Measurements from ENCODE around the gene RABGAP1L.
"Not testable (repeated sequence)": the region's sequence is repeated elsewhere in the genome, so short reads cannot be mapped to it uniquely, and the experiment has no call there.

The RABGAP1L gene

DNA sequence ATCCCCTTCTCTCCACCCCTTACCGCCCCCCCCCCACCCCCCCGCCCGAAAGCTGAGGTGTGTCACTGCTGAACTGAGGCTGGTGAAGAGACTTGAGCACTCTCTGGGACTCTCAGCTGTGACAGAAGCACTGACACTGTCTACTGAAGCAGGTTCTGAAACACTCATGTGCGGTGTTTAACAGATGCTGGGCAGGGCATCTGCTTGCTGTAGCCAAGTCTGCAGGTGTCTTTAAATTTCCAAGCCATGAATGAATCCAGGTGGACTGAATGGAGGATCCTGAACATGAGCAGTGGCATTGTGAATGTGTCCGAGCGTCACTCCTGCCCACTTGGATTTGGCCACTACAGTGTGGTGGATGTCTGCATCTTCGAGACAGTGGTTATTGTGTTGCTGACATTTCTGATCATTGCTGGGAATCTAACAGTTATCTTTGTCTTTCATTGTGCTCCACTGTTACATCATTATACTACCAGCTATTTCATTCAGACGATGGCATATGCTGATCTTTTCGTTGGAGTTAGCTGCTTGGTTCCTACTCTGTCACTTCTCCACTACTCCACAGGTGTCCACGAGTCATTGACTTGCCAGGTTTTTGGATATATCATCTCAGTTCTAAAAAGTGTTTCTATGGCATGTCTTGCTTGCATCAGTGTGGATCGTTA, 288.7 kb downstream of the RABGAP1L start, which contains the start of gene GPR52:
GPR52 (plus strand) TSS at position 99 of the 665 bp plus-strand sequence; CDS start at position 247, 148 bp downstream.
- DNase-seq (ENCODE audit: low read depth): no peak

DNA sequence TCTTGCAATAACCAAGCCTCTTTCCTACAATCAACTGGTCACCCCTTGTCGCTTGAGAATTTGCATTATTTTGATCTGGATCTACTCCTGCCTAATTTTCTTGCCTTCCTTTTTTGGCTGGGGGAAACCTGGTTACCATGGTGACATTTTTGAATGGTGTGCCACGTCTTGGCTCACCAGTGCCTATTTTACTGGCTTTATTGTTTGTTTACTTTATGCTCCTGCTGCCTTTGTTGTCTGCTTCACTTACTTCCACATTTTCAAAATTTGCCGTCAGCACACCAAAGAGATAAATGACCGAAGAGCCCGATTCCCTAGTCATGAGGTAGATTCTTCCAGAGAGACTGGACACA, 289.2 kb downstream of the RABGAP1L start:
- no peak for DNase-seq (ENCODE audit: low read depth)

DNA sequence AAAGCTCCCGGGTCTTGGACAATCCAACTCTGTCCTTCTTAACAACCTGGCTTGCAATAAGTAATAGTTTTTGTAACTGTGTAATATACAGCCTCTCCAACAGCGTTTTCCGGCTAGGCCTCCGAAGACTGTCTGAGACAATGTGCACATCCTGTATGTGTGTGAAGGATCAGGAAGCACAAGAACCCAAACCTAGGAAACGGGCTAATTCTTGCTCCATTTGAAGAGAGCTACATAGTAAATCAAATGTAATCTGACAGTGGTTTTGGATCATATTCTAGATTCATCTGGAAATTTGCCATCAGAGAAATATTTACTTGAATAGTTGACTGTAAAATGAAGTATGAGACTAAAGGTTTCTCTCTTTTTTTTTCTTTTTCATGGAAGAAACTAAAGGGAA, 289.7 kb downstream of the RABGAP1L start:
- DNase-seq (ENCODE audit: low read depth): no peak

DNA sequence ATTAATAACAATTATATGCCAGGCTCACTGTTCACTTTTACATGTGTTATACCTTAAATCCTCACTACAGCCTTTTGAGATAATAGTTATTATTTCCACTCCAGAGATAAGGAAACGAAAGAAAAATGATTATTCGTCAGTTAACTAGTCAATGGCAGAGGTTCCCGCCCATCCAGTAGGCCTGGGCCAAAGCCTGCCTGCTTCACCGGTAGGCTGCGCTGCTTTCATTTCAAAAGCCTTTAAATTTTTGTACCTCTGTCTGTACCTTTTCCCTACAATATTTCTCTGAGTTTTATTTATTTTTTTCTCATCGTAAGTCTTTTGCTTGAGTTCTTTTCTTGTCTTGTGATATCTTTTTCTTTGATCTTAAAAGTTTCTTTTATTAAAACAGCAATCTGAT, 292.1 kb downstream of the RABGAP1L start:
- DNase-seq (ENCODE audit: low read depth): no peak

DNA sequence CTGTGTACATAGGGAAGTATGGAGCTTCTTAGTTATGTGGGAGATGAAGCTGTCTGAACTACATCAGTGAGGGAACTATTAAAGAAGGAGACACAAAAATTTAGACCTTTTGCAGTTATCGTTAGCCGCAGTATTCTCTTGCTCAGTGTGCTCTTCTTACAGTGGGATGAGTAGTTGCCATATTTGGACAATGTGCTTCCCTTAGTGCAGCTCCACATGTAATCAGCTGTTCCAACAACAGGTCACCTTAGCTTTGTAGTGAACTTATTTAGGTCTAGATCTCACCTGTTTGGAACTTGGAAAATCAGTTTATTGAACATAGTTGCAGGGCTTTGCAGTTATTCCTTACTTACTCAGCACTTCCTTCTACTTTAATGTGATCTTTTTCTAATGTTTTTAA, 306.5 kb downstream of the RABGAP1L start:
- no peak for DNase-seq (ENCODE audit: low read depth)

DNA sequence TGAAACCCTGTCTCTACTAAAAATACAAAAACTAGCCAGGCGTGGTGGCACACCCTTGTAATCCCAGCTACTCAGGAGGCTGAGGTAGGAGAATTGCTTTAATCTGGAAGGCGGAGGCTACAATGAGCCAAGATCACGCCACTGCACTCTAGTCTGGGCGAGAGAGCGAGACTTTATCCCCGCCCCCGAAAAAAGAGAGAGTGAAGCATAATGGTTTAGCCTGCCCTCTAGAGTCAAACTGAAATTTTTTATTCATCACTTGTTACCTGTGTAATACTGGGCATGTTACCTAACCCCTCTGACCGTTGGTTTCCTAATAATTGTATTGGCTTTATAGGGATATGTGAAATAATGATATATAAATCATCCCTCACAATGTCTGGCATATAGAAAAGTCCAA, 307.3 kb downstream of the RABGAP1L start:
- DNase-seq (ENCODE audit: low read depth): no peak

DNA sequence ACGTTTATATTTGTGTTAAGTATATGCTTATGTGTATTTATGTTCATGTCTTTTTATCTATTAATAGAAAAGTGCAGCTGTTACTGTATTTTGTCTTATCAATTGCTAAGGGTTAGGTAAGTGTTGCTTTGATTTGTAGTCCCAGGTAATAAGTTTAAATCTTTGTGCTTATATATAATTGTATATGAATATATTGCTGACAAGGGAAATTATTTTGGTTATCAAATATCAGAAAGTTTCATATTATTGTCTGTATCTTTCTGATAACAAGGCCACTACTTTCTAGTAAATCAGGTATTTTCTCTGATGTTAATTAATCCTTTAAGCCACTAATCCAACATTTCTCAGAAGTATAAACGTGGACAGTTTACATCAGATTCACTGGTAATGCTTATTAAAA, 309.7 kb downstream of the RABGAP1L start:
- no peak for DNase-seq (ENCODE audit: low read depth)

DNA sequence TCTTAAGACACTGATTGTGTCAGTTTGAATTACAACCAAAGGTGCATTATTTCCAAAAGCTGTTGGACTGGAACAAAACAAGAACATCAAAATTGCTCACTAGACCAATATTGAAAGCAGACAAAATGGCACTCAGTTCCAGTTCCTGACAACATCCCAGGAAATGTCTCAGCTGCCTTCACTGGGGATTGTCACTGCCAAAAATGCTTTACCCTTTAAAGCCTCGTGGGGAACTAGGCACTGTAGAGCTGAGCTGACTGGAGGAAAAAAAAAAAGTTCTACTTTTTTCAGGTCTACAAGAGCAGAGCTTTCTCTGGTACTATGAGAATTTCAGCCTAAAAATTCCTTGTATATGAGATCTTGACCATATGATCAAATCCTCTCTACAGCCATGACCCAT, 310.4 kb downstream of the RABGAP1L start:
- no peak for DNase-seq (ENCODE audit: low read depth)

DNA sequence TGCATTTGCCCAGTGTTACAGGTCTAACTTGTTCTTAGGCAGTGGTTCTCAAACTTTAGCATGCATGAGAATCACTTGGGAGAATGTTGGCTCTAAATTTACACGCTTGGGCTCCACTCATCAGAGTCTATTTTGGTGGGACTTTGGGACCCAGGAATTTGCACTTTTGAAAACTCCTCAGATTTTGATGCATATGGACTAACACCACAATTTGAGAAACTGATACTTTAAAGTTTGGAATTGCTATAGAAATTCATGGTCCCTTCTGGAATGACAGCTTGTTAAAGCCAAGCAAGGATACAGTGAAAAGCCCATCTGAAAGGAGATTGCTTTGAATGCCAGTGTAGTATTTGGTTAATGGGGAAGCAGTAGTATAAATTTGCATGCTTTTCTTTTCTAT, 320.0 kb downstream of the RABGAP1L start:
- no peak for DNase-seq (ENCODE audit: low read depth)

DNA sequence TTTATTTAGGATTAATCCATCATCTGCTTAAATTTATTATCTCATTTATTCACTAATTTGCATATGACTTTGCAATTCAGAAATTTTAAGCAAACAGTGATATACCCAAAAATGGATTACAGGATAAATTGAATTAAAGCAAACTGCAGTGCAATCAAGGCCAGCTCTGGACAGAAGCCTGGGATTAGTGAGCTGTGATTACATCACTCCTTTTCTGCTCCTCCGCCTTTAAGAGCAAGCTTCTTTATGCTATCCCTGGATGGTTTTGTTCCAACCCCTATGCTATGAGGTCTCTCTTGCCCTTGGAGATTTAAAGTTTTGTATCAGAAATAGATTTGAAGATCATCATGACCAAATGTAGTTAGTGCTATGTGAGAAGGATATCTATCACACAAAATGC, 321.0 kb downstream of the RABGAP1L start:
- no peak for DNase-seq (ENCODE audit: low read depth)

DNA sequence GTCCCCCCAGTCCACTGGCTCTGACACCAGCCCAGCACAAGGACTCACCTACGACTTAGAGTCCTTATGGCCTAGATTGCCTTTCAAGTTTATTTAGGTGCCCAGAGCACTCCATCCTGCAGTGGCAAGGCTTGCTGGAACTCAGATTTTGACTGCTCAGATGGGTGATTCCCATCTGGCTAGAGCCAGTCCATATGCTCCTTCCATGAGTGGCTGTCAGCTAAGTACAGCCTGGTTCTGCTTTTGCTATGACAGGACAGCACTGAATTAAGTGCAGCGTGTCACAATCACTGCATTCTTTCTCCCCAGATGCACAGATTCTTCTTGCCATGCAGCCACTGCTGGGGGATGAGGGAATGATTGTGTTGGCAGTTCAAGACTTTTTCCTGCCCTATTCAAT, 332.3 kb downstream of the RABGAP1L start:
- no peak for DNase-seq (ENCODE audit: low read depth)

DNA sequence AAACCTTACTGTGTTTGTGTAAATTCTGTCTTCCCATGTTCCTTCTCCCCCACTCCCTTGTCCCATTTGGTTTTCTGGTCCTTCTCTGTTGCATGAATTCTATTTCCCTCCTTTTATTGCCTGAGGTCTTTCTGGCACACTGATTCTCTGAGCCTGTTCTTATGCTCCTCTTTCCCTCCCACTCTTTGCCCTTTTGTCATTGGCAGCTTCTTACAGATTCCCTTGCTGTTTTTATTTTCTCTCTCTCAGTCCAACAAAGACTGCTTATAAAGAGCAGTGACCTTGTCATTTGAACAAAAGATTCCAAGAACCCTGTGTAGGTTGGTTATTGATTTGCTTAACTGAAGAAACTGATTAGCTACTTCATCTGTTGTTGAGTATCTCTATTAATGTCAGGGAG, 338.2 kb downstream of the RABGAP1L start:
- DNase-seq (ENCODE audit: low read depth): no peak

DNA sequence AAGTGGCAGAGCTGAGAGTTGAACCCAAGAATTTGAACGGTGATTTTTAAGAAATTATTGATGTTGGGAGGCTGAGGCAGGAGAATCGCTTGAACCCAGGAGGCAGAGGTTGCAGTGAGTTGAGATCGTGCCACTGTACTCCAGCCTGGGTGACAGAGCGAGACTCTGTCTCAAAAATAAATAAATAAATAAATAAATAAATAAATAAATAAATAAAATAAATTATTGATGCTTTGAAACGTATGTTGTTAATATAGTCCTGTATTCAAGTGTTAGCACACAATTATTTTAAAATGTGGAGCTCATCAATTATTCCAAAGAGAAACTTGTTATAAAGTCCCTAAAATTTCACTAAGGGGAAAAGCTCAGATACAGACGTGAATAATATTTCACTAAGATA, 357.4 kb downstream of the RABGAP1L start:
- DNase-seq (ENCODE audit: low read depth): not testable (repeated sequence)

DNA sequence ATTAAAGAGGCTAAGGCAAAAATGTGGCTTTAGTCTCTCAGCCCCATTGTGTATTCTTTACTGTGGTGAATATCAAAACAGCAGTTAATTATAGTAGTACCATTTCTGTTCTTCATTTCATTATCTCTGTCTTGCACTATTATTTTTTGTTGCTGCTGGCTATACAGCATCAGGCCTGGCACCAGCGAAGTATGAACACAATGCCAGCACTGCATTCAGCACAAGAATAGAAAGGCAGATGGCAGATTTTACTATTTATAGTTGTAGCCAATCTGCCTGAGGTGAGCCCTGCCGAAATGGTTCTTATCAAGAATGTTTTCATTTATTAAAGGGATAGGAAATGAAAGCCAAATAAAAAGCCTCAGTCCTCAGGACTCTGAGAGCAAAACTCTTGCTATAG, 360.5 kb downstream of the RABGAP1L start:
- no peak for DNase-seq (ENCODE audit: low read depth)

DNA sequence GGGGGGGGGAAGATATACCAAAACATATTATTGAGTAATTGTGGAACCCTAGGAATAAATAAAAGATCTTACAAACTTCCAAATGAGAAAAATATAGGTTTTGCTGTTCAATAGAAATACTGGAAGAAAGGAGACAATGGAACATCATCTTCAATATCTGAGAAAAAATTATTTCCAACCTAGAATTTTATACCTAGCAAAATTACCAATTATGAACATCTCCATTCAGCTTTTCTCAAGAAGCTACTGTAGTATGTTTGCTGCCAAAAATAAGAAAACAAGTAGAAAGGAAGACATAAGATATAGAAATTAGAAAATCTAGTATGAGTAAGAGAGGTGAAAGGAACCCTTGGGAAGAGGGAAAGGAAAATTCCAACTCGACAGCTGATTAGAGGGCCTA, 372.4 kb downstream of the RABGAP1L start:
- DNase-seq (ENCODE audit: low read depth): no peak

DNA sequence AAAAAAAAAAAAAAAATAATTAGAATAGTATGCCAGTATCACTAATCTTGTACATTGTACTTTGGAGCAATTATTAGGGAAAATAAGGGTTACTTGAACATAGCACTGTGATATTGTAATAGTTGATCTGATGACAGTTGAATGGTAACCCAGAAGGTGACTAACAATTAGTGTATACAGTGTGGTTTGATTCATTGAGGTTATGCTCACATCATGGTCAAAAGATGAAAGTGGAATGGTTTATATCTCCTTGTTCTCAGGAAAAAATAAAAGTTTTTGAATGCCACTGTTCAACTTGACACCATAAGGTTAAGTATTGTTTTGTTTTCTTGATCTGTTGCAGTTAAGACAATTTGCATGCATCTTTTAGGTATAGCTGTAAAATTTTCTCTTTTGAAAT, 375.5 kb downstream of the RABGAP1L start:
- DNase-seq (ENCODE audit: low read depth): no peak

DNA sequence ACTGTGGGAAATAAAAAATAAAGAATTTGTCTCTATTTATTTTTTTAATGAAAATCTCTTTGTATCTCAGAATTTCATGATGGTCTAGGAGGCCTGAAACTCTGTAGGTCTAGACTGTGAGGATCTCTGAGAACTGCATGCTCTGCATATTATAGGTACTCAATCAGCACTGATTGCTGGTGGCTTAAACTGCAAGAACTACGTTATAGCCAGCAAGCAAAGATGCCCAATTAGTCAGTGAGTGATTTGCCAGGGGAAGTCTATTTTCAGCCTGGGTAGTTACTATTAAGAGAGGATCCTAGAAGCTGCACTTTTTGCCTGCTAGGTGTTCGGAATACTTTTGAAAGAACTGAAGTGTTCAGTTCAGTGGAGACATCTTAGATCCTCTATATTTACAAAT, 375.9 kb downstream of the RABGAP1L start:
- DNase-seq (ENCODE audit: low read depth): no peak

DNA sequence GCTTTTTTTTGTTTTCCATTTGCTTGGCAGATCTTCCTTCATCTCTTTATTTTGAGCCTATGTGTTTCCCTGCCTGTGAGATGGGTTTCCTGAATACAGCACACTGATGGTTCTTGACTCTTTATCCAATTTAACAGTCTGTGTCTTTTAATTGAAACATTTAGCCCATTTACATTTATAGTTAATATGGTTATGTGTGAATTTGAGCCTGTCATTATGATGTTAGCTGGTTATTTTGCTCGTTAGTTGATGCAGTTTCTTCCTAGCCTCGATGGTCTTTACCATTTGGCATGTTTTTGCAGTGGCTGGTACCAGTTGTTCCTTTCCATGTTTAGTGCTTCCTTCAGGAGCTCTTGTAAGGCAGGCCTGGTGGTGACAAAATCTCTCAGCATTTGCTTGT, 384.1 kb downstream of the RABGAP1L start:
- DNase-seq (ENCODE audit: low read depth): not testable (repeated sequence)

DNA sequence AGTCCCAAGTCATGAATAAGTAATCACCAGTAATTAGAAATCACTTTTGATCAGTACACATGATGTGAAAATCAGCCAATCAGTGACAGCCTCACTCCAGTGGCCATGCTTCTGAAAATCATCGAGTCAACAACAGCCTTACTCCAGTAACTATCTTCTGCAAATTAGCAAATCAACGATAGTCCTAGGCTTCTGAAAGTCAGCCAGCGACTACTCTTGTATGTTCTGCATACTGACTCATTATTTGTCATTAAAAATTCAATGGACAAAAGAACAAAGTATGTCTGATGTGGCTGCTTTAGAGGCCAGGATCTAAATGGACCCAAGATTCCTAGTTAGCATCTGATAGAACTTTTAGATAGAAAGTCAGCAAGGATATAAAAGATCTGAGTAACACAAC, 391.0 kb downstream of the RABGAP1L start:
- DNase-seq (ENCODE audit: low read depth): no peak

DNA sequence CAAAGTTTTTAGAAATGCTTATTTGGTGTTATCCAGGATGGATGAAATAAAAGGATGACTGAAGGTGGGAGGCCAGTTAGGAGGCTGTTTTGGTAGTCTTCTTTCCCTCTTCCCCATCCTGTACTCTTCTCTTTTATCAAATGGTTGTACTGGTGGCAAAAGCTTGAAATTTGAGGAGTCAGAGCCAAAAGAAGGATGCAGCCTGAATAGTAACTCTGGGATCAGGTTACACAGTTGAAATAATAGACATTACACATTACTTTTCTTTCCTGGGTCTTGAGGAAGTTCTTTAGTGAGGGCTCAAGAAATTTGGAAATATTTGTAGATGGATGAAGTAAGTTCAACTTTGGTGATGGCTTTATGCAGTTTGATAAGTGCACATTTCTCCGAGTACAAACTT, 397.1 kb downstream of the RABGAP1L start:
- DNase-seq (ENCODE audit: low read depth): no peak

DNA sequence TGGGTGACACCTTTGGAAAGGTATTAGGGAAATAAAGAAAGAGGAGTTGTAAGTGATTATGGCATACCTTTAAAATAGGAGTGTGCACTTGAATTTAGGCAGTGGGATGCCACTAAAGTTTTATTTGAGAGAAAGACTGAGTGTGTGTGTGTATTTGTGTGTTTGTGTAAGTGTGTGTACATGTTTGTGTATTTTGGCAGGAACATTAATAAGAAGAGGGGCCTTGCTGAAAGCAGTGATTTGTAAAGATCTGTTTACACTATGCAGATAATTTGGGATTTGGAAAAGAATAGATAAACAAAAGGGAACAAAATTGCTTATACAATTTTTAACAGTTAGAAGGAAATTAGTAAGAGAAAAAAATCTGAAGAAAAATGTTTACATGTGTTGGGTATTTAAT, 409.2 kb downstream of the RABGAP1L start:
- no peak for DNase-seq (ENCODE audit: low read depth)

DNA sequence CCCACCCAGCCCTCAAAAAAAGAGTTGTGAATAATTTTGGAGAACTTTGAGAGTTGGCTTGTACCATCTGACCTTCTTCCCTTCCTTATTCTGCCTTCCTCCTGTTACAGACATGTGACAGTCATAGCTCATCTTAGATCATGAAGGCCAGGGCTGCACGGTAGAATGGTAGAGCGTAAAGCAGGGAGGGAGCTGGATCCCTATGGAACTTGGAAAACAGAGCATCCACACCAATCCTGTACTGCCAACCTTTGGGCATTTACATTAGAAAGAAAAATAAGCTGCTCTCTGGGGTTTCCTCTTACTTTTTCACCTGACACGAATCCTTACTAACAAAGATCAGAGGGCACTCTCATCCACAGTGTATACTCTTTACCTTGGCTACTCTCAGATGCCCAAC, 409.9 kb downstream of the RABGAP1L start:
- DNase-seq (ENCODE audit: low read depth): no peak

DNA sequence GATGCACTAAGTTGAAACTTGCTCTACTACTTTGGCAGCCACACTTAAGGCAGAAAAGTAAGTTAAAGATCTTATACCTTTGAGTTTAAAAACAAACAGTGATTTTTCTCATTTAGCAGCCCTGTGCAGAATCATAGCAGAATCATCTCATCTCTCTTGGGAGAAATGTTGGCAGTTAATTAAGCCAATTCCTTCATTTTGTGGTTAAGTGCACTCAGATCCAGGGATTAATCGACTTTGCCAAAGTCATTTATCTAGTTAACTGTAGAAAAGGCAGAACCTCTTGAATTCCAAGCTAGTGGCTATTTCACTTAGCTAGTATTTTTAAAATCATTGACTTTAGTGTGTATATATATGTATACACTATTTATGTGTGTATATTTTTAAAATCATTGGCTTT, 413.5 kb downstream of the RABGAP1L start:
- DNase-seq (ENCODE audit: low read depth): no peak

DNA sequence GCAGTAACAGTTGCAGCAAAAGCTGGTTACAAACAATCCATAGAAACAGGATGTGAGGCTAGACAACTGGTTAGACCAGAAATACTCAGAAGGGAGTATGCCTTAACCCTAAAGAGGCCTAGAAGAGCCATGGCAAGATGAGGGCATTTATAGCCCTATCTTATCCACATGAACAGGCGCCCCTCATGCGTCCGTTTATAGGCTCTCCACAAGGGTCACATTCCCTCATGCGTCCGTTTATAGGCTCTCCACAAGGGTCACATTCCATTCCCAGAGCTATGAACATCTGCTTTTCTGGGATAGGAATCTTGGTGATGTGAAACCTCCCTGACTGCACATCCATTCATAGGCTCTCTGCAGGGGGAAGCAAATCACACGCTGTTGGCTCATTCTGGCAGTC, 416.8 kb downstream of the RABGAP1L start:
- DNase-seq (ENCODE audit: low read depth): not testable (repeated sequence)

DNA sequence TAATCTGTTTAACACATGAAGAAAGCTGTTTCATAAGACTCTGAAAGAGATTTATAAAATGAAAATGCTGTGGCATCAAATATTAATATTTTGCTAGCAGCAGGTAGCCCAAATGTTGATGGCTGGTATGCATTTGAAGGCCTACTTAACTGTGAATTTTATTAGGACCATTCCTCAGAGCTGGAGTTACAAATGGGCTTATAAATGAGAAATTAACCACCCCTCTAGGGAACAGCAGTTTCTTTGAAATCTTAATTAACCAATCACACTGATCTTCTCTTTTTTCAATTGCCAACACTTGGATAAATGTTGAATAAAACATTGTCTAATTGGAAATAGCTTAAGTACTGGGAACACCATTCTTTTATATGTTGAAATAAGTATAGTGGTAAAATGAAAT, 418.4 kb downstream of the RABGAP1L start:
- DNase-seq (ENCODE audit: low read depth): no peak
